Fibroblast of pulmonary artery (primary cell): ENCODE measurements around the gene AIFM2.
"Not testable (repeated sequence)": the region's sequence is repeated elsewhere in the genome, so short reads cannot be mapped to it uniquely, and the experiment has no call there.

Experiments used
- DNase-seq: peaks from one replicate; pipeline ENCODE4 v3.0.0-alpha.2; 2010; ENCODE audit warnings: low read depth
- H3K4me3 ChIP-seq: replicated peaks from 2 replicates; pipeline ENCODE4 v1.5.1; 2011; ENCODE audit warnings: low read depth, mild to moderate bottlenecking, control low read depth, low read length, moderate library complexity
- CTCF ChIP-seq: IDR thresholded peaks from 2 replicates; pipeline ENCODE4 v1.5.1; 2011; ENCODE audit warnings: mild to moderate bottlenecking, control low read depth, low read length, inconsistent platforms; ENCODE audit errors: missing control alignments

Gene AIFM2

GRCh38 chr10:70132098-70133029 lies at the start of gene AIFM2:
AIFM2 (minus strand) TSS chr10:70132825; CDS start chr10:70124084, 8,741 bp downstream.
- peak; percentile 58 for DNase-seq
- no peak for TF ChIP-seq CTCF
- peak within 1 kb of the TSS; percentile 65 for H3K4me3 ChIP-seq

GRCh38 chr10:70179209-70179608 lies 46.6 kb upstream of the AIFM2 start:
- not testable (repeated sequence) for H3K4me3 ChIP-seq, DNase-seq

GRCh38 chr10:70178139-70178725 lies 45.6 kb upstream of the AIFM2 start:
- H3K4me3 ChIP-seq = no peak overlapping the region
- TF ChIP-seq CTCF = no peak
- DNase-seq = no peak

- TF ChIP-seq CTCF = no peak
- H3K4me3 ChIP-seq = no peak overlapping the region
- DNase-seq = no peak
Observed at GRCh38 chr10:70176441-70176840, 43.8 kb upstream of the AIFM2 start.

- H3K4me3 ChIP-seq = no peak overlapping the region
- TF ChIP-seq CTCF = no peak
- DNase-seq = no peak
Observed at GRCh38 chr10:70175516-70175915, 42.9 kb upstream of the AIFM2 start.

- no peak for DNase-seq
- H3K4me3 ChIP-seq = no peak overlapping the region
- TF ChIP-seq CTCF = no peak
Observed at GRCh38 chr10:70174058-70174741, 41.6 kb upstream of the AIFM2 start.

GRCh38 chr10:70169649-70170364 lies 37.2 kb upstream of the AIFM2 start:
- H3K4me3 ChIP-seq = peak overlapping the region; percentile 99
- DNase-seq = no peak
- TF ChIP-seq CTCF = no peak
